NCI-H69 (cell line): ENCODE results near the gene HDAC4.

Experiments used
- DNase-seq: peaks from one replicate; lab custom pipeline; 2025; lab: John Stamatoyannopoulos, UW

The HDAC4 gene

GRCh38 chr2:239216614-239217273, 184.1 kb downstream of the HDAC4 start:
- DNase-seq = no peak

- DNase-seq = no peak
Measured at GRCh38 chr2:239215988-239216613, 184.7 kb downstream of the HDAC4 start.

GRCh38 chr2:239215136-239215925, 185.5 kb downstream of the HDAC4 start:
- DNase-seq = no peak

GRCh38 chr2:239214725-239215124, 186.1 kb downstream of the HDAC4 start:
- DNase-seq = no peak

GRCh38 chr2:239213643-239214101, 187.1 kb downstream of the HDAC4 start:
- DNase-seq = no peak

GRCh38 chr2:239212929-239213642, 187.7 kb downstream of the HDAC4 start:
- DNase-seq = peak; percentile 1

GRCh38 chr2:239212121-239212928, 188.5 kb downstream of the HDAC4 start:
- no peak for DNase-seq

- no peak for DNase-seq
Measured at GRCh38 chr2:239211396-239212094, 189.3 kb downstream of the HDAC4 start.

- no peak for DNase-seq
Measured at GRCh38 chr2:239209783-239210182, 191.0 kb downstream of the HDAC4 start.

- DNase-seq = peak; percentile 52
Measured at GRCh38 chr2:239208465-239209180, 192.2 kb downstream of the HDAC4 start.

GRCh38 chr2:239206851-239207250, 194.0 kb downstream of the HDAC4 start:
- no peak for DNase-seq

GRCh38 chr2:239206042-239206441, 194.8 kb downstream of the HDAC4 start:
- no peak for DNase-seq

GRCh38 chr2:239204876-239205468, 195.8 kb downstream of the HDAC4 start:
- DNase-seq = no peak

- DNase-seq = no peak
Measured at GRCh38 chr2:239204136-239204875, 196.5 kb downstream of the HDAC4 start.

GRCh38 chr2:239203443-239204135, 197.2 kb downstream of the HDAC4 start:
- DNase-seq = no peak

GRCh38 chr2:239202836-239203235, 198.0 kb downstream of the HDAC4 start:
- DNase-seq = no peak

GRCh38 chr2:239202343-239202742, 198.5 kb downstream of the HDAC4 start:
- DNase-seq = no peak

GRCh38 chr2:239201884-239202283, 198.9 kb downstream of the HDAC4 start:
- no peak for DNase-seq

GRCh38 chr2:239201531-239201876, 199.3 kb downstream of the HDAC4 start:
- no peak for DNase-seq
